ENCODE data around the gene HNRNPK. TPM values are rescaled to one million over a fixed set of nuclear protein-coding genes. Genes with fewer than 3 reads are reported as not detected.

Gene HNRNPK
- total and polyA plus RNA-seq, 2 of the 13 experiments (the other 11 are each of a cell fraction or from before 2014, with no cell fraction given) = 321 to 712 TPM

DNA sequence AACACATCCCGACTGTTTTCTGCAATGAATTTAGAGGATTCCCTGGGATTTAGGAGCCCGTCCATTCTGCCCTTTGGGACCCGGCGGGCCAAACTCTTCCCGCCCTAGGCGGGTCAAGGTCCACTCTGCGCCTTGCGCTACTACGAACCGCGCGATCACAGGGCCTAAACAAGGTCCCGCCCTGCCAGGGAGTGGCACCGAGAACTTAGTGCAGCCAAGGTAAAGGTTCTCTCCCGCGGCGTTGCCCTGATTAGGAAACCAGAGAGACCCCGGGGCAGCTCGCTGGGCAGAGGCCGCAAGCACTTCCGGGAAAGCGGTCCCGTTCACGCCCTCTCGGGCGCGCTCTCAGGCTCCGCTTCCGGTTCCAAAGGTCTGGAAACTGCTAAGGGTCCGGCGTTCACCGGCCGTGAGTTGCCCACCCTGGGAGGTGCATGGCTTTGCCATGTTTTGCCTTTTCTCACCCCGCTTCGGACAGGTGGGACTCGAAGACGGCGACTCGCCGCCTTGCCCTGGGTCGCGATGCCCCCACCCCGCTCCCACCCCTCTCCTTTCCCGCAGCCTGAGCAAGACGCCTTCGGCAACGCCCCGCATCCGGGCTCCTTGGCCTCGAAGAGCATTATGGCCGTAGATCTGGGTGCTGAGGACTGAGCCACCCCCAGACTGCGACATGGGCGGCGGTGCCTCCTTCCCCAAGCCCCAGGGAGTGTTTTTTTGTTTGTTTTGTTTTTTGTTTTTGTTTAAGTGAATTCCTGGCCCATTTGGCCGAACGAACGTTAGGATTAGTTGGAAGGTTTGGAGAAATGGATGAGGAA is 23.4 kb downstream of the HNRNPK start (continued):
- TF ChIP-seq ZNF205 (CRISPR knock-in tag; IDR thresholded peaks at IDR 0.05) (no peak; the same call in none of the 2 replicates), KDM6A (CRISPR knock-in tag; IDR thresholded peaks at IDR 0.05; ENCODE audit: low read depth) (no peak), ZNF879 (CRISPR knock-in tag; IDR thresholded peaks at IDR 0.05) (no peak), FOXP1 (IDR thresholded peaks at IDR 0.05) (no peak), FOXP1 (CRISPR knock-in tag; IDR thresholded peaks at IDR 0.05) (no peak), ATF1 (CRISPR knock-in tag; IDR thresholded peaks at IDR 0.05) (no peak), ZKSCAN1 (IDR thresholded peaks at IDR 0.05; ENCODE audit: low read length) (no peak), ZSCAN30 (CRISPR knock-in tag; IDR thresholded peaks at IDR 0.05) (no peak), KLF16 (CRISPR knock-in tag; IDR thresholded peaks at IDR 0.05) (peak in 1 of 2 experiments; percentile 76; a peak in 2 of 4 replicates), ZBTB25 (CRISPR knock-in tag; IDR thresholded peaks at IDR 0.05) (peak; percentile 90), ZNF20 (CRISPR knock-in tag; IDR thresholded peaks at IDR 0.05) (peak; percentile 81; the same call in 1 of the 2 replicates), MTF2 (CRISPR knock-in tag; IDR thresholded peaks at IDR 0.05; ENCODE audit: borderline replicate concordance) (0 out of 2 replicates have a peak, but pooled peaks have one; percentile 65), ZBTB8A (CRISPR knock-in tag; IDR thresholded peaks at IDR 0.05; ENCODE audit: borderline replicate concordance, low read depth) (no peak)
- TF ChIP-seq, protein P1, sequence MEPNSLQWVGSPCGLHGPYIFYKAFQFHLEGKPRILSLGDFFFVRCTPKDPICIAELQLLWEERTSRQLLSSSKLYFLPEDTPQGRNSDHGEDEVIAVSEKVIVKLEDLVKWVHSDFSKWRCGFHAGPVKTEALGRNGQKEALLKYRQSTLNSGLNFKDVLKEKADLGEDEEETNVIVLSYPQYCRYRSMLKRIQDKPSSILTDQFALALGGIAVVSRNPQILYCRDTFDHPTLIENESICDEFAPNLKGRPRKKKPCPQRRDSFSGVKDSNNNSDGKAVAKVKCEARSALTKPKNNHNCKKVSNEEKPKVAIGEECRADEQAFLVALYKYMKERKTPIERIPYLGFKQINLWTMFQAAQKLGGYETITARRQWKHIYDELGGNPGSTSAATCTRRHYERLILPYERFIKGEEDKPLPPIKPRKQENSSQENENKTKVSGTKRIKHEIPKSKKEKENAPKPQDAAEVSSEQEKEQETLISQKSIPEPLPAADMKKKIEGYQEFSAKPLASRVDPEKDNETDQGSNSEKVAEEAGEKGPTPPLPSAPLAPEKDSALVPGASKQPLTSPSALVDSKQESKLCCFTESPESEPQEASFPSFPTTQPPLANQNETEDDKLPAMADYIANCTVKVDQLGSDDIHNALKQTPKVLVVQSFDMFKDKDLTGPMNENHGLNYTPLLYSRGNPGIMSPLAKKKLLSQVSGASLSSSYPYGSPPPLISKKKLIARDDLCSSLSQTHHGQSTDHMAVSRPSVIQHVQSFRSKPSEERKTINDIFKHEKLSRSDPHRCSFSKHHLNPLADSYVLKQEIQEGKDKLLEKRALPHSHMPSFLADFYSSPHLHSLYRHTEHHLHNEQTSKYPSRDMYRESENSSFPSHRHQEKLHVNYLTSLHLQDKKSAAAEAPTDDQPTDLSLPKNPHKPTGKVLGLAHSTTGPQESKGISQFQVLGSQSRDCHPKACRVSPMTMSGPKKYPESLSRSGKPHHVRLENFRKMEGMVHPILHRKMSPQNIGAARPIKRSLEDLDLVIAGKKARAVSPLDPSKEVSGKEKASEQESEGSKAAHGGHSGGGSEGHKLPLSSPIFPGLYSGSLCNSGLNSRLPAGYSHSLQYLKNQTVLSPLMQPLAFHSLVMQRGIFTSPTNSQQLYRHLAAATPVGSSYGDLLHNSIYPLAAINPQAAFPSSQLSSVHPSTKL (CRISPR knock-in tag; IDR thresholded peaks at IDR 0.05) = peak; percentile 17
- TF ChIP-seq, protein P2, sequence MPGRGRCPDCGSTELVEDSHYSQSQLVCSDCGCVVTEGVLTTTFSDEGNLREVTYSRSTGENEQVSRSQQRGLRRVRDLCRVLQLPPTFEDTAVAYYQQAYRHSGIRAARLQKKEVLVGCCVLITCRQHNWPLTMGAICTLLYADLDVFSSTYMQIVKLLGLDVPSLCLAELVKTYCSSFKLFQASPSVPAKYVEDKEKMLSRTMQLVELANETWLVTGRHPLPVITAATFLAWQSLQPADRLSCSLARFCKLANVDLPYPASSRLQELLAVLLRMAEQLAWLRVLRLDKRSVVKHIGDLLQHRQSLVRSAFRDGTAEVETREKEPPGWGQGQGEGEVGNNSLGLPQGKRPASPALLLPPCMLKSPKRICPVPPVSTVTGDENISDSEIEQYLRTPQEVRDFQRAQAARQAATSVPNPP (CRISPR knock-in tag; IDR thresholded peaks at IDR 0.05) = peak; percentile 70; the same call in 1 of the 2 replicates
- TF ChIP-seq, protein P3, sequence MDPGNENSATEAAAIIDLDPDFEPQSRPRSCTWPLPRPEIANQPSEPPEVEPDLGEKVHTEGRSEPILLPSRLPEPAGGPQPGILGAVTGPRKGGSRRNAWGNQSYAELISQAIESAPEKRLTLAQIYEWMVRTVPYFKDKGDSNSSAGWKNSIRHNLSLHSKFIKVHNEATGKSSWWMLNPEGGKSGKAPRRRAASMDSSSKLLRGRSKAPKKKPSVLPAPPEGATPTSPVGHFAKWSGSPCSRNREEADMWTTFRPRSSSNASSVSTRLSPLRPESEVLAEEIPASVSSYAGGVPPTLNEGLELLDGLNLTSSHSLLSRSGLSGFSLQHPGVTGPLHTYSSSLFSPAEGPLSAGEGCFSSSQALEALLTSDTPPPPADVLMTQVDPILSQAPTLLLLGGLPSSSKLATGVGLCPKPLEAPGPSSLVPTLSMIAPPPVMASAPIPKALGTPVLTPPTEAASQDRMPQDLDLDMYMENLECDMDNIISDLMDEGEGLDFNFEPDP (CRISPR knock-in tag; conservative IDR thresholded peaks at IDR 0.05) = 0 out of 2 replicates have a peak, but pooled peaks have one; percentile 80
- TF ChIP-seq, protein P4, sequence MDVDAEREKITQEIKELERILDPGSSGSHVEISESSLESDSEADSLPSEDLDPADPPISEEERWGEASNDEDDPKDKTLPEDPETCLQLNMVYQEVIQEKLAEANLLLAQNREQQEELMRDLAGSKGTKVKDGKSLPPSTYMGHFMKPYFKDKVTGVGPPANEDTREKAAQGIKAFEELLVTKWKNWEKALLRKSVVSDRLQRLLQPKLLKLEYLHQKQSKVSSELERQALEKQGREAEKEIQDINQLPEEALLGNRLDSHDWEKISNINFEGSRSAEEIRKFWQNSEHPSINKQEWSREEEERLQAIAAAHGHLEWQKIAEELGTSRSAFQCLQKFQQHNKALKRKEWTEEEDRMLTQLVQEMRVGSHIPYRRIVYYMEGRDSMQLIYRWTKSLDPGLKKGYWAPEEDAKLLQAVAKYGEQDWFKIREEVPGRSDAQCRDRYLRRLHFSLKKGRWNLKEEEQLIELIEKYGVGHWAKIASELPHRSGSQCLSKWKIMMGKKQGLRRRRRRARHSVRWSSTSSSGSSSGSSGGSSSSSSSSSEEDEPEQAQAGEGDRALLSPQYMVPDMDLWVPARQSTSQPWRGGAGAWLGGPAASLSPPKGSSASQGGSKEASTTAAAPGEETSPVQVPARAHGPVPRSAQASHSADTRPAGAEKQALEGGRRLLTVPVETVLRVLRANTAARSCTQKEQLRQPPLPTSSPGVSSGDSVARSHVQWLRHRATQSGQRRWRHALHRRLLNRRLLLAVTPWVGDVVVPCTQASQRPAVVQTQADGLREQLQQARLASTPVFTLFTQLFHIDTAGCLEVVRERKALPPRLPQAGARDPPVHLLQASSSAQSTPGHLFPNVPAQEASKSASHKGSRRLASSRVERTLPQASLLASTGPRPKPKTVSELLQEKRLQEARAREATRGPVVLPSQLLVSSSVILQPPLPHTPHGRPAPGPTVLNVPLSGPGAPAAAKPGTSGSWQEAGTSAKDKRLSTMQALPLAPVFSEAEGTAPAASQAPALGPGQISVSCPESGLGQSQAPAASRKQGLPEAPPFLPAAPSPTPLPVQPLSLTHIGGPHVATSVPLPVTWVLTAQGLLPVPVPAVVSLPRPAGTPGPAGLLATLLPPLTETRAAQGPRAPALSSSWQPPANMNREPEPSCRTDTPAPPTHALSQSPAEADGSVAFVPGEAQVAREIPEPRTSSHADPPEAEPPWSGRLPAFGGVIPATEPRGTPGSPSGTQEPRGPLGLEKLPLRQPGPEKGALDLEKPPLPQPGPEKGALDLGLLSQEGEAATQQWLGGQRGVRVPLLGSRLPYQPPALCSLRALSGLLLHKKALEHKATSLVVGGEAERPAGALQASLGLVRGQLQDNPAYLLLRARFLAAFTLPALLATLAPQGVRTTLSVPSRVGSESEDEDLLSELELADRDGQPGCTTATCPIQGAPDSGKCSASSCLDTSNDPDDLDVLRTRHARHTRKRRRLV (CRISPR knock-in tag; IDR thresholded peaks at IDR 0.05) = 0 out of 2 replicates have a peak, but pooled peaks have one; percentile 48

Data from HepG2 (cell line).